ENCODE measurements around the gene RNF183.

Gene RNF183

DNA sequence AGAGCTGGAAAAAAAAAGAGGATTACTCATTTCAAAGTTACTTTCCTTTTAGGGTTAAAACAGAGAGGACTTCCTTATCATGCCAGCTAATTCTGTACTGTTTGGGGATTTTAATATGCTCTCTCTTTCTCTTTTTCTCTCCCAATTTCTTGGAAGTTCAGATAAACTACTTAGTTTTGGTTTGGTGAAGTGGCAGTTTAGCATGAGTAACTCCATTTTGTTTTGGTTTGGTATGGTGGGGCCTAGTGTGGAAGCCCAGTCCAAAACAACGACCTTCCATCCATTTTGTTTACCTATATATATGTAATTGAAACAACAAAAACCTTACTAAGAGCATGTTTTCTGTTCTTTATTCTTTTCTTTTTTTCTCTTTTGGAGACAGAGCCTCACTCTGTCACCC, 42.5 kb upstream of the RNF183 start:
- DNase-seq (ENCODE audit: low spot score): no peak
- Histone ChIP-seq H3K4me1 (ENCODE audit: control insufficient read depth in 2 of 2, insufficient read depth in 1 of 2, low read depth in 1 of 2, low read length in 2 of 2) (peaks cover 0 to 2% of the 10 kb centered on the region in 2 donors), H3K18ac (ENCODE audit: low read length) (no peak overlapping the region), H2AFZ (ENCODE audit: low read length) (no peak overlapping the region), H3K4ac (ENCODE audit: low read length) (no peak overlapping the region), H4K8ac (ENCODE audit: low read depth, low read length) (no peak overlapping the region), H3K4me2 (ENCODE audit: insufficient read depth, low read length, poor library complexity, severe bottlenecking) (no peak overlapping the region), H3K27ac (replicated peaks; ENCODE audit: low read length) (no peak overlapping the region), H3K9me3 (replicated peaks in 1 of 2; ENCODE audit: control insufficient read depth in 2 of 2, insufficient read depth in 1 of 2, low read depth in 1 of 2, low read length in 2 of 2) (peaks cover 0 to 3% of the 10 kb centered on the region in 2 donors), H3K4me3 (ENCODE audit: low read length in 2 of 2) (no peak overlapping the region), H3K36me3 (replicated peaks in 1 of 2; ENCODE audit: control insufficient read depth in 2 of 2, insufficient read depth in 2 of 2, low read length in 2 of 2) (no peaks in the 10 kb centered on the region), H3K9ac (ENCODE audit: low read depth, low read length, poor library complexity) (no peak overlapping the region), H3K14ac (ENCODE audit: low read length) (no peak overlapping the region), H3K23ac (ENCODE audit: low read depth, low read length, poor library complexity) (no peak overlapping the region), H2BK120ac (ENCODE audit: low read depth, low read length) (no peak overlapping the region), H3K27me3 (ENCODE audit: control insufficient read depth in 3 of 3, insufficient read depth in 3 of 3, low read depth in 1 of 3, low read length in 3 of 3) (peaks cover 12 to 73% (median 26%) of the 10 kb centered on the region in 3 experiments), H3K79me1 (ENCODE audit: low read depth, low read length) (no peaks in the 10 kb centered on the region), H2BK15ac (ENCODE audit: low read length) (no peak overlapping the region), H2AK5ac (ENCODE audit: low read depth, low read length) (no peak overlapping the region), H2BK5ac (ENCODE audit: low read length) (no peak overlapping the region), H4K91ac (ENCODE audit: low read depth, low read length, poor library complexity) (no peak overlapping the region), H2BK12ac (ENCODE audit: low read length) (no peak overlapping the region)
- no CpG with 5 or more reads among the region's 1 CpG for WGBS, 2 donors (ENCODE audit: extremely low coverage in 2 of 2, insufficient read length in 2 of 2, insufficient replicate concordance in 1 of 2)

DNA sequence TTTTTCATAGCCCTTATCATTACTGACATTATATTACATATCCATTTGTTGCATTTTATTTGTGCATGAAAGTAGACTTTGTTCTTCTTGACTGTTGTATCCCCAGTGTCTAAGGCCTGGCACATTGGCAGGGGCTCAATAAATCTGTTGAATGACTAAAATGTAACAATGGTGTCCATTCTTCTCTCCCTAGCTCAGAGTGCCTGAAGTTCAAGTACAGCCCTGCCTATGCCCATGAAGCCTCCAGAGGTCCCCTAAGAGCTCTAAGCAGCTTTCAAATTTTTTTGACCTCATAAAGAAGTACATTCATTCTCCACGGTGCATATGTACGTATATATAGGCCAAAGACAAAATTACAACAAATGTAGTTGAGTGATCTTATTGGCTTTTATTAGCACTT, 42.0 kb upstream of the RNF183 start:
- H2AK5ac ChIP-seq (ENCODE audit: low read depth, low read length): no peak overlapping the region
- no peak overlapping the region for H3K4me2 ChIP-seq (ENCODE audit: insufficient read depth, low read length, poor library complexity, severe bottlenecking)
- DNase-seq (ENCODE audit: low spot score): no peak
- H4K8ac ChIP-seq (ENCODE audit: low read depth, low read length): no peak overlapping the region
- no peak overlapping the region for H2BK12ac ChIP-seq (ENCODE audit: low read length)
- H2AFZ ChIP-seq (ENCODE audit: low read length): no peak overlapping the region
- peaks cover 11 to 68% (median 21%) of the 10 kb centered on the region in 3 experiments for H3K27me3 ChIP-seq (ENCODE audit: control insufficient read depth in 3 of 3, insufficient read depth in 3 of 3, low read depth in 1 of 3, low read length in 3 of 3)
- no peak overlapping the region for H3K9ac ChIP-seq (ENCODE audit: low read depth, low read length, poor library complexity)
- no peak overlapping the region for H3K4ac ChIP-seq (ENCODE audit: low read length)
- H3K27ac ChIP-seq (replicated peaks; ENCODE audit: low read length): no peak overlapping the region
- H3K14ac ChIP-seq (ENCODE audit: low read length): no peak overlapping the region
- no peak overlapping the region for H3K23ac ChIP-seq (ENCODE audit: low read depth, low read length, poor library complexity)
- H3K9me3 ChIP-seq (replicated peaks in 1 of 2; ENCODE audit: control insufficient read depth in 2 of 2, insufficient read depth in 1 of 2, low read depth in 1 of 2, low read length in 2 of 2): peaks cover 0 to 3% of the 10 kb centered on the region in 2 donors
- WGBS, 2 donors (ENCODE audit: extremely low coverage in 2 of 2, insufficient read length in 2 of 2, insufficient replicate concordance in 1 of 2): no CpG with 5 or more reads among the region's 2 CpGs
- no peak overlapping the region for H2BK120ac ChIP-seq (ENCODE audit: low read depth, low read length)
- no peak overlapping the region for H3K4me3 ChIP-seq (ENCODE audit: low read length in 2 of 2)
- no peak overlapping the region for H3K18ac ChIP-seq (ENCODE audit: low read length)
- H4K91ac ChIP-seq (ENCODE audit: low read depth, low read length, poor library complexity): no peak overlapping the region
- no peaks in the 10 kb centered on the region for H3K79me1 ChIP-seq (ENCODE audit: low read depth, low read length)
- no peak overlapping the region for H2BK5ac ChIP-seq (ENCODE audit: low read length)
- no peaks in the 10 kb centered on the region for H3K36me3 ChIP-seq (replicated peaks in 1 of 2; ENCODE audit: control insufficient read depth in 2 of 2, insufficient read depth in 2 of 2, low read length in 2 of 2)
- peaks cover 0 to 2% of the 10 kb centered on the region in 2 donors for H3K4me1 ChIP-seq (ENCODE audit: control insufficient read depth in 2 of 2, insufficient read depth in 1 of 2, low read depth in 1 of 2, low read length in 2 of 2)
- no peak overlapping the region for H2BK15ac ChIP-seq (ENCODE audit: low read length)

- WGBS, 2 donors (ENCODE audit: extremely low coverage in 2 of 2, insufficient read length in 2 of 2, insufficient replicate concordance in 1 of 2): no CpG with 5 or more reads among the region's 1 CpG
- Histone ChIP-seq H2BK12ac (ENCODE audit: low read length) (no peak overlapping the region), H3K4me1 (ENCODE audit: control insufficient read depth in 2 of 2, insufficient read depth in 1 of 2, low read depth in 1 of 2, low read length in 2 of 2) (peaks cover 0 to 3% of the 10 kb centered on the region in 2 donors), H3K4me3 (ENCODE audit: low read length in 2 of 2) (no peak overlapping the region), H2BK15ac (ENCODE audit: low read length) (no peak overlapping the region), H3K36me3 (replicated peaks in 1 of 2; ENCODE audit: control insufficient read depth in 2 of 2, insufficient read depth in 2 of 2, low read length in 2 of 2) (no peaks in the 10 kb centered on the region), H3K27ac (replicated peaks; ENCODE audit: low read length) (no peak overlapping the region), H2AFZ (ENCODE audit: low read length) (peak overlapping the region; percentile 30), H2AK5ac (ENCODE audit: low read depth, low read length) (no peak overlapping the region), H3K9me3 (replicated peaks in 1 of 2; ENCODE audit: control insufficient read depth in 2 of 2, insufficient read depth in 1 of 2, low read depth in 1 of 2, low read length in 2 of 2) (no peaks in the 10 kb centered on the region), H3K14ac (ENCODE audit: low read length) (no peak overlapping the region), H4K91ac (ENCODE audit: low read depth, low read length, poor library complexity) (no peak overlapping the region), H4K8ac (ENCODE audit: low read depth, low read length) (no peak overlapping the region), H2BK5ac (ENCODE audit: low read length) (no peak overlapping the region), H3K18ac (ENCODE audit: low read length) (no peak overlapping the region), H3K9ac (ENCODE audit: low read depth, low read length, poor library complexity) (no peak overlapping the region), H2BK120ac (ENCODE audit: low read depth, low read length) (no peak overlapping the region), H3K27me3 (ENCODE audit: control insufficient read depth in 3 of 3, insufficient read depth in 3 of 3, low read depth in 1 of 3, low read length in 3 of 3) (peaks cover 0 to 54% (median 7%) of the 10 kb centered on the region in 3 experiments), H3K4ac (ENCODE audit: low read length) (no peak overlapping the region), H3K79me1 (ENCODE audit: low read depth, low read length) (no peaks in the 10 kb centered on the region), H3K23ac (ENCODE audit: low read depth, low read length, poor library complexity) (no peak overlapping the region), H3K4me2 (ENCODE audit: insufficient read depth, low read length, poor library complexity, severe bottlenecking) (no peak overlapping the region)
- no peak for DNase-seq (ENCODE audit: low spot score)
Observed at GRCh38 chr9:113343732-113344231, 40.6 kb upstream of the RNF183 start.

DNA sequence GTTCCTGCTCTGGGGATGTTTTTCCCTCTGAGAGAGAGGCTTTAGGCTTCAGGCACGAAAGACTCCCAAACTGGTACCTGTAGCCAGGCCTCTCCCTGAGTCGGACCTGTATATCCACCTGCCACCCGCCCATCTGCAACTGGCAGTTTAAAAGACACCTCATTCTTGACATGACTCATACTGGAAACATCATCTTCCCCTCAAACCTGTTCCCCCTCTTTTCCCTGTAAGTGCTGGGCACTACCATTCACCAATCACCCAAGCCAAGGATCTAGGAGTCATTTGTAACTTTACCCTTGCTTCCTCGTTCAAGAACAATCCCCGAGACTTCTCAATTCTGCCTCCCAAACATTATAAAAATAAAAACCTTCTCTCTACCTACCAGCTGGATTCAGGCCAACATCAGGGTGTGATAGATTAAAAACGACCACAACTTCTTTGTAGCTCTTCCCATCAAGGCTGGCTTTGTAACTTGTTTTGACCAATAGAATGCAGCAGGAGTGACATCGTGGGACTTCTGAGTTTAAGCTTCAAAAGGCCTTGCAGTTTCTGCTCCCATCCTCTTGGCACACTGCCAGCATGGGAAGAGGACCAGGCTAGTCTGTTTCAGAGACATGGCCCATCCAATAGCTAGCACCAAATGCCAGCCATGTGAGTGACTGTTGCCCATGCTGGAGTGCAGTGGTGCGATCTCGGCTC, 38.7 kb upstream of the RNF183 start:
- DNase-seq (ENCODE audit: low spot score): no peak
- no peaks in the 10 kb centered on the region for H3K9me3 ChIP-seq (replicated peaks in 1 of 2; ENCODE audit: control insufficient read depth in 2 of 2, insufficient read depth in 1 of 2, low read depth in 1 of 2, low read length in 2 of 2)
- WGBS, 2 donors (ENCODE audit: extremely low coverage in 2 of 2, insufficient read length in 2 of 2, insufficient replicate concordance in 1 of 2): 100% methylated on average over 2 of the region's 9 CpGs; no CpG with 5 or more reads in 1 of the 2 donors

More for the DNA sequence above, 38.7 kb upstream of the RNF183 start:
- no peak overlapping the region for H2BK12ac ChIP-seq (ENCODE audit: low read length)
- no peak overlapping the region for H3K14ac ChIP-seq (ENCODE audit: low read length)
- H2BK5ac ChIP-seq (ENCODE audit: low read length): no peak overlapping the region
- no peaks in the 10 kb centered on the region for H3K79me1 ChIP-seq (ENCODE audit: low read depth, low read length)
- H3K27ac ChIP-seq (replicated peaks; ENCODE audit: low read length): no peak overlapping the region
- H4K8ac ChIP-seq (ENCODE audit: low read depth, low read length): no peak overlapping the region
- H3K4me1 ChIP-seq (ENCODE audit: control insufficient read depth in 2 of 2, insufficient read depth in 1 of 2, low read depth in 1 of 2, low read length in 2 of 2): peaks cover 0 to 3% of the 10 kb centered on the region in 2 donors
- no peak overlapping the region for H3K18ac ChIP-seq (ENCODE audit: low read length)
- H3K9ac ChIP-seq (ENCODE audit: low read depth, low read length, poor library complexity): no peak overlapping the region
- no peak overlapping the region for H2BK120ac ChIP-seq (ENCODE audit: low read depth, low read length)
- H3K27me3 ChIP-seq (ENCODE audit: control insufficient read depth in 3 of 3, insufficient read depth in 3 of 3, low read depth in 1 of 3, low read length in 3 of 3): peaks cover 0 to 36% (median 1%) of the 10 kb centered on the region in 3 experiments
- H3K4me3 ChIP-seq (ENCODE audit: low read length in 2 of 2): no peak overlapping the region
- no peak overlapping the region for H3K23ac ChIP-seq (ENCODE audit: low read depth, low read length, poor library complexity)
- no peak overlapping the region for H3K4me2 ChIP-seq (ENCODE audit: insufficient read depth, low read length, poor library complexity, severe bottlenecking)
- peak overlapping the region; percentile 42 for H2AFZ ChIP-seq (ENCODE audit: low read length)
- H3K4ac ChIP-seq (ENCODE audit: low read length): no peak overlapping the region
- H2BK15ac ChIP-seq (ENCODE audit: low read length): no peak overlapping the region
- no peak overlapping the region for H2AK5ac ChIP-seq (ENCODE audit: low read depth, low read length)
- no peak overlapping the region for H4K91ac ChIP-seq (ENCODE audit: low read depth, low read length, poor library complexity)
- H3K36me3 ChIP-seq (replicated peaks in 1 of 2; ENCODE audit: control insufficient read depth in 2 of 2, insufficient read depth in 2 of 2, low read length in 2 of 2): no peaks in the 10 kb centered on the region
